ENCODE measurements around the gene MFAP3.

DNA sequence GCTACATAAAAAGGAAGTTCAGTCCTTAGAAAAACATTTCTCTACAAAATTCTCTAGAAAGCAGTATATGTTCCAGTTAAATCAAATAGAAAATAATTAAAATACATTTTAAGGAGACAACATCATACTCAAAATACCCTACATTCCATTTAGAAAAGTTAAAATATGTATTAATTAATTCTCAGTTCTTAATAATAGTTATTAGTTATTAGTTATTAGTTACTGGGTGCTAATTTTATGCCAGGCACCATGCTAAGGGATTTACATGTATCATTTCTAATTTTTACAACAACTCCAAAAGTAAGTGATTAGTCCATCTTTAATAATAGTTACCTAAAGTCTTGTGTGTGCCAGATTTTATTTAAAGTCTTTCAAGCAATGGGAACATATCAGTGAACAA lies 38.1 kb upstream of the MFAP3 start:
- TF ChIP-seq EZH2phosphoT487 (IDR thresholded peaks at IDR 0.05; ENCODE audit: insufficient read depth, low read depth) (no peak), EZH2 (IDR thresholded peaks at IDR 0.05; ENCODE audit: insufficient read depth, poor library complexity, severe bottlenecking) (no peak)
